GM23248 (cell line): ENCODE measurements around the gene KIF5A.

Source experiments
- EZH2 ChIP-seq: fragments of 200-600 bp; sonication (generic); IDR thresholded peaks from 2 replicates; pipeline ENCODE4 v1.6.1; 2018; ENCODE audit warnings: antibody characterized with exemption, mild to moderate bottlenecking; ENCODE audit not compliant: insufficient read depth, poor library complexity, severe bottlenecking
- EZH2phosphoT487 ChIP-seq: fragments of 200-600 bp; sonication (generic); IDR thresholded peaks from 2 replicates; pipeline ENCODE4 v1.6.1; 2018; ENCODE audit warnings: antibody characterized with exemption, moderate library complexity, mild to moderate bottlenecking, low read depth; ENCODE audit not compliant: insufficient read depth

DNA sequence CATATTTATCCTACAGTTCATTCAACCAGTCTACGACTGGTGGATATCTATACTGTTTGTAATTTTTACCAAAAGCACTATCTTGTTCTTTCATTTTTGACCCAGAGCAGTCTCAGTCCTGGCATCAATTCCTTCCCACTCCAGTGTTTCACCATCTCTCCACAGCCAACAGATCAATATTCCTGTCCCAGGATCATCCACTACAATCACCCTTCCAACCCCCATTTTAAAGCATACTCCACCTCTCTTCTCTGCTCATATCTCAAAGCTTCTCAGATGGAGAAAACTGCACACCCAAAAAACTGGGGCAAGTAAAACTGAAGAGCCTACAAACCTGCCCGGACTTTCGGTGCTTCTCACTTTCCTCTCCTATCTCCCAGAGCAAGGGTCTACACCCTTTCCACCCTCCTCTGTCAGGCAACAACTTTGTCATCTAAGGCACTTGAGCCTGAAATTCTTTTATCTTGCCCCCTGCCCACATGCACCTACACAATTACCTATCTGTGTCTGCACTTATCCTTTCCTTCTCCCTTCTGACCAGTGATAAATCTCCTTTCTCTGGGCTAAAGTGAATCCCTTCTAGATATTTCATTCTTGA lies 37.1 kb downstream of the KIF5A start:
- TF ChIP-seq EZH2 (no peak), EZH2phosphoT487 (no peak)
